ENCODE measurements around the gene TRIM63. TPM values are rescaled to one million over a fixed set of nuclear protein-coding genes. Genes with fewer than 3 reads are reported as not detected.

TRIM63 gene
- total RNA-seq, 1 experiment from 2014 or later: not detected

GRCh38 chr1:26025517-26025916, 41.9 kb downstream of the TRIM63 start:
- DNase-seq (ENCODE audit: low read depth, low spot score) (no peak), ATAC-seq (no peak)
- no peaks in the 10 kb centered on the region for H3K27me3 ChIP-seq (ENCODE audit: control insufficient read depth, insufficient read depth, low read length)
- peaks cover 5% of the 10 kb centered on the region; the same call in 1 of the 2 replicates for H3K4me1 ChIP-seq (ENCODE audit: control insufficient read depth, insufficient read depth, low read length)
- no TSS peak for BruUV-seq (replicated peaks)
- no peak overlapping the region for H3K4me3 ChIP-seq (ENCODE audit: low read depth in 2 of 2, low read length in 2 of 2)
- POLR2A ChIA-PET: no interaction called here
- in situ Hi-C loops (cut with HindIII; ENCODE audit: low pct_unique_long_range_greater_than_20kb, low sequenced_read_pairs) (no loop called here), intact Hi-C loops (cut with micrococcal nuclease; ENCODE audit: unreplicated experiment) (no loop called here)
- no peak overlapping the region for H3K27ac ChIP-seq (ENCODE audit: low read length)
- CTCF ChIA-PET: no interaction called here
- H3K36me3 ChIP-seq (ENCODE audit: control insufficient read depth, insufficient read depth, low read length): no peaks in the 10 kb centered on the region
- TF ChIP-seq, protein P1, sequence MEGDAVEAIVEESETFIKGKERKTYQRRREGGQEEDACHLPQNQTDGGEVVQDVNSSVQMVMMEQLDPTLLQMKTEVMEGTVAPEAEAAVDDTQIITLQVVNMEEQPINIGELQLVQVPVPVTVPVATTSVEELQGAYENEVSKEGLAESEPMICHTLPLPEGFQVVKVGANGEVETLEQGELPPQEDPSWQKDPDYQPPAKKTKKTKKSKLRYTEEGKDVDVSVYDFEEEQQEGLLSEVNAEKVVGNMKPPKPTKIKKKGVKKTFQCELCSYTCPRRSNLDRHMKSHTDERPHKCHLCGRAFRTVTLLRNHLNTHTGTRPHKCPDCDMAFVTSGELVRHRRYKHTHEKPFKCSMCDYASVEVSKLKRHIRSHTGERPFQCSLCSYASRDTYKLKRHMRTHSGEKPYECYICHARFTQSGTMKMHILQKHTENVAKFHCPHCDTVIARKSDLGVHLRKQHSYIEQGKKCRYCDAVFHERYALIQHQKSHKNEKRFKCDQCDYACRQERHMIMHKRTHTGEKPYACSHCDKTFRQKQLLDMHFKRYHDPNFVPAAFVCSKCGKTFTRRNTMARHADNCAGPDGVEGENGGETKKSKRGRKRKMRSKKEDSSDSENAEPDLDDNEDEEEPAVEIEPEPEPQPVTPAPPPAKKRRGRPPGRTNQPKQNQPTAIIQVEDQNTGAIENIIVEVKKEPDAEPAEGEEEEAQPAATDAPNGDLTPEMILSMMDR (IDR thresholded peaks at IDR 0.05): no peak
- TF ChIP-seq TCF7L2 (IDR thresholded peaks at IDR 0.05; ENCODE audit: low read depth, low read length) (no peak), SIN3A (IDR thresholded peaks at IDR 0.05; ENCODE audit: borderline replicate concordance, insufficient read depth, low read depth, low read length) (no peak), POLR2AphosphoS5 (IDR thresholded peaks at IDR 0.05; ENCODE audit: low read depth, low read length) (no peak)
- TF ChIP-seq, protein P2, sequence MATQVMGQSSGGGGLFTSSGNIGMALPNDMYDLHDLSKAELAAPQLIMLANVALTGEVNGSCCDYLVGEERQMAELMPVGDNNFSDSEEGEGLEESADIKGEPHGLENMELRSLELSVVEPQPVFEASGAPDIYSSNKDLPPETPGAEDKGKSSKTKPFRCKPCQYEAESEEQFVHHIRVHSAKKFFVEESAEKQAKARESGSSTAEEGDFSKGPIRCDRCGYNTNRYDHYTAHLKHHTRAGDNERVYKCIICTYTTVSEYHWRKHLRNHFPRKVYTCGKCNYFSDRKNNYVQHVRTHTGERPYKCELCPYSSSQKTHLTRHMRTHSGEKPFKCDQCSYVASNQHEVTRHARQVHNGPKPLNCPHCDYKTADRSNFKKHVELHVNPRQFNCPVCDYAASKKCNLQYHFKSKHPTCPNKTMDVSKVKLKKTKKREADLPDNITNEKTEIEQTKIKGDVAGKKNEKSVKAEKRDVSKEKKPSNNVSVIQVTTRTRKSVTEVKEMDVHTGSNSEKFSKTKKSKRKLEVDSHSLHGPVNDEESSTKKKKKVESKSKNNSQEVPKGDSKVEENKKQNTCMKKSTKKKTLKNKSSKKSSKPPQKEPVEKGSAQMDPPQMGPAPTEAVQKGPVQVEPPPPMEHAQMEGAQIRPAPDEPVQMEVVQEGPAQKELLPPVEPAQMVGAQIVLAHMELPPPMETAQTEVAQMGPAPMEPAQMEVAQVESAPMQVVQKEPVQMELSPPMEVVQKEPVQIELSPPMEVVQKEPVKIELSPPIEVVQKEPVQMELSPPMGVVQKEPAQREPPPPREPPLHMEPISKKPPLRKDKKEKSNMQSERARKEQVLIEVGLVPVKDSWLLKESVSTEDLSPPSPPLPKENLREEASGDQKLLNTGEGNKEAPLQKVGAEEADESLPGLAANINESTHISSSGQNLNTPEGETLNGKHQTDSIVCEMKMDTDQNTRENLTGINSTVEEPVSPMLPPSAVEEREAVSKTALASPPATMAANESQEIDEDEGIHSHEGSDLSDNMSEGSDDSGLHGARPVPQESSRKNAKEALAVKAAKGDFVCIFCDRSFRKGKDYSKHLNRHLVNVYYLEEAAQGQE (IDR thresholded peaks at IDR 0.05; ENCODE audit: insufficient read depth in 1 of 2, low read depth in 2 of 2, low read length in 1 of 2): no peak
- H3K9me3 ChIP-seq (ENCODE audit: control insufficient read depth, insufficient read depth, low read depth, low read length): no peaks in the 10 kb centered on the region

GRCh38 chr1:26025060-26025459, 42.4 kb downstream of the TRIM63 start:
- Histone ChIP-seq H3K9me3 (ENCODE audit: control insufficient read depth, insufficient read depth, low read depth, low read length) (no peaks in the 10 kb centered on the region), H3K4me3 (ENCODE audit: low read depth in 2 of 2, low read length in 2 of 2) (no peak overlapping the region), H3K27me3 (ENCODE audit: control insufficient read depth, insufficient read depth, low read length) (no peaks in the 10 kb centered on the region), H3K27ac (ENCODE audit: low read length) (no peak overlapping the region), H3K36me3 (ENCODE audit: control insufficient read depth, insufficient read depth, low read length) (no peaks in the 10 kb centered on the region), H3K4me1 (ENCODE audit: control insufficient read depth, insufficient read depth, low read length) (peaks cover 5% of the 10 kb centered on the region; the same call in 1 of the 2 replicates)
- in situ Hi-C loops (cut with HindIII; ENCODE audit: low pct_unique_long_range_greater_than_20kb, low sequenced_read_pairs) (no loop called here), intact Hi-C loops (cut with micrococcal nuclease; ENCODE audit: unreplicated experiment) (no loop called here)
- TF ChIP-seq, protein P1 (IDR thresholded peaks at IDR 0.05): no peak
- TF ChIP-seq, protein P2 (IDR thresholded peaks at IDR 0.05; ENCODE audit: insufficient read depth in 1 of 2, low read depth in 2 of 2, low read length in 1 of 2): no peak
- TF ChIP-seq POLR2AphosphoS5 (IDR thresholded peaks at IDR 0.05; ENCODE audit: low read depth, low read length): no peak
- TF ChIP-seq SIN3A (IDR thresholded peaks at IDR 0.05; ENCODE audit: borderline replicate concordance, insufficient read depth, low read depth, low read length): no peak
- no peak for TF ChIP-seq TCF7L2 (IDR thresholded peaks at IDR 0.05; ENCODE audit: low read depth, low read length)
- DNase-seq (ENCODE audit: low read depth, low spot score): no peak
- CTCF ChIA-PET: no interaction called here
- BruUV-seq (replicated peaks): no TSS peak
- ATAC-seq: no peak
- POLR2A ChIA-PET: no interaction called here

Data from Panc1 (cell line).